ENCODE measurements around the gene CDK14.
A peak's percentile ranks its signal among the peaks of the same experiment; 100 is the strongest.

CDK14 gene

GRCh38 chr7:91079487-91079886 is 483.4 kb downstream of the CDK14 start:
- no peaks in the 10 kb centered on the region for H4K20me1 ChIP-seq (ENCODE audit: insufficient read depth, low read length)
- H3K9ac ChIP-seq (ENCODE audit: low read length) = no peak overlapping the region
- H3K4me3 ChIP-seq (ENCODE audit: low read length) = no peak overlapping the region
- H3K27me3 ChIP-seq (ENCODE audit: low read depth, low read length) = peaks cover 5% of the 10 kb centered on the region; the same call in 1 of the 2 replicates
- H3K79me2 ChIP-seq (ENCODE audit: low read length) = no peaks in the 10 kb centered on the region
- peaks cover 10% of the 10 kb centered on the region for H3K4me1 ChIP-seq (ENCODE audit: low read length)
- no peak overlapping the region for H2AFZ ChIP-seq (ENCODE audit: low read depth, low read length)
- no peak for TF ChIP-seq CTCF (IDR thresholded peaks at IDR 0.05; ENCODE audit: low read depth, low read length)
- no peak for TF ChIP-seq EZH2phosphoT487 (IDR thresholded peaks at IDR 0.05; ENCODE audit: low read depth)
- no peaks in the 10 kb centered on the region for H3K36me3 ChIP-seq (replicated peaks; ENCODE audit: low read depth, low read length)
- H3K4me2 ChIP-seq (ENCODE audit: low read length) = no peak overlapping the region
- H3K9me3 ChIP-seq (ENCODE audit: insufficient read depth, low read length) = no peaks in the 10 kb centered on the region
- no peak overlapping the region for H3K27ac ChIP-seq (ENCODE audit: low read length)

GRCh38 chr7:91080351-91080750 is 484.2 kb downstream of the CDK14 start:
- Histone ChIP-seq H2AFZ (ENCODE audit: low read depth, low read length) (no peak overlapping the region), H3K9me3 (ENCODE audit: insufficient read depth, low read length) (no peaks in the 10 kb centered on the region), H4K20me1 (ENCODE audit: insufficient read depth, low read length) (no peaks in the 10 kb centered on the region), H3K4me1 (ENCODE audit: low read length) (peaks cover 10% of the 10 kb centered on the region), H3K4me3 (ENCODE audit: low read length) (no peak overlapping the region), H3K27me3 (ENCODE audit: low read depth, low read length) (peaks cover 5% of the 10 kb centered on the region; the same call in 1 of the 2 replicates), H3K4me2 (ENCODE audit: low read length) (no peak overlapping the region), H3K27ac (ENCODE audit: low read length) (no peak overlapping the region), H3K79me2 (ENCODE audit: low read length) (no peaks in the 10 kb centered on the region), H3K36me3 (replicated peaks; ENCODE audit: low read depth, low read length) (no peaks in the 10 kb centered on the region), H3K9ac (ENCODE audit: low read length) (no peak overlapping the region)
- TF ChIP-seq CTCF (IDR thresholded peaks at IDR 0.05; ENCODE audit: low read depth, low read length) (no peak), EZH2phosphoT487 (IDR thresholded peaks at IDR 0.05; ENCODE audit: low read depth) (no peak)

DNA sequence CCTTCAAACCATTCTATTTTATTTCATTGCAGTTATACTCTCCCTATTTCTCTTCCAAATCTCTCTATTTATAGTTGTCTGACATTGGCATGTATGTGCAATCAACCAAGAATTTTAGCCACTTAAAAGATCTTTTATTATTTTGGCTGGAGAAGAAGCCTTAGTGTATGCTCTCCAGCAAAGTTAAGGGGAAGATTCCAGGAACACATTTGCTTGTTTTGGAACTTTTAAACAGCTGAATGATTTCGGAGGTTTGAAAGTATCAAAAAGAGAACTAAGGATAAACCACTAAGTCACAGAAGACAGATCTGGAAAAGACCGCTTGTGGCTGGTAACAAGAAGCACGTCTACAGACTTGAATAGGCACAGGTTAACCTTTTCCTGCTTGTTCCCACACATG is 485.9 kb downstream of the CDK14 start:
- Histone ChIP-seq H3K27me3 (ENCODE audit: low read depth, low read length) (peaks cover 5% of the 10 kb centered on the region; the same call in 1 of the 2 replicates), H3K4me1 (ENCODE audit: low read length) (peaks cover 10% of the 10 kb centered on the region), H3K4me2 (ENCODE audit: low read length) (peak overlapping the region; percentile 37), H3K4me3 (ENCODE audit: low read length) (no peak overlapping the region), H2AFZ (ENCODE audit: low read depth, low read length) (no peak overlapping the region), H3K79me2 (ENCODE audit: low read length) (no peaks in the 10 kb centered on the region), H4K20me1 (ENCODE audit: insufficient read depth, low read length) (no peaks in the 10 kb centered on the region), H3K9ac (ENCODE audit: low read length) (no peak overlapping the region), H3K36me3 (replicated peaks; ENCODE audit: low read depth, low read length) (no peaks in the 10 kb centered on the region), H3K27ac (ENCODE audit: low read length) (no peak overlapping the region), H3K9me3 (ENCODE audit: insufficient read depth, low read length) (no peaks in the 10 kb centered on the region)
- TF ChIP-seq EZH2phosphoT487 (IDR thresholded peaks at IDR 0.05; ENCODE audit: low read depth) = no peak
- TF ChIP-seq CTCF (IDR thresholded peaks at IDR 0.05; ENCODE audit: low read depth, low read length) = no peak

GRCh38 chr7:91082852-91083495 is 486.9 kb downstream of the CDK14 start:
- Histone ChIP-seq H3K4me2 (ENCODE audit: low read length) (peak overlapping the region; percentile 37), H4K20me1 (ENCODE audit: insufficient read depth, low read length) (no peaks in the 10 kb centered on the region), H3K79me2 (ENCODE audit: low read length) (no peaks in the 10 kb centered on the region), H3K27me3 (ENCODE audit: low read depth, low read length) (peaks cover 5% of the 10 kb centered on the region; the same call in 1 of the 2 replicates), H3K4me1 (ENCODE audit: low read length) (peaks cover 10% of the 10 kb centered on the region), H3K27ac (ENCODE audit: low read length) (no peak overlapping the region), H3K4me3 (ENCODE audit: low read length) (0 out of 2 replicates have a peak overlapping the region, but pooled peaks have one; percentile 14), H3K36me3 (replicated peaks; ENCODE audit: low read depth, low read length) (no peaks in the 10 kb centered on the region), H3K9me3 (ENCODE audit: insufficient read depth, low read length) (no peaks in the 10 kb centered on the region), H2AFZ (ENCODE audit: low read depth, low read length) (no peak overlapping the region; the same call in 1 of the 2 replicates), H3K9ac (ENCODE audit: low read length) (no peak overlapping the region)
- no peak for TF ChIP-seq EZH2phosphoT487 (IDR thresholded peaks at IDR 0.05; ENCODE audit: low read depth)
- peak; percentile 69 for TF ChIP-seq CTCF (IDR thresholded peaks at IDR 0.05; ENCODE audit: low read depth, low read length)

Data from OCI-LY3 (cell line).